GM19467 (cell line): ENCODE data around the gene JAZF1.

Experiments used
- ATAC-seq: cut with Tn5 transposase; IDR thresholded peaks from one replicate; pipeline ENCODE4 v1.9.1; 2021; ENCODE audit warnings: mild to moderate bottlenecking, moderate library complexity; ENCODE audit not compliant: unreplicated experiment

The JAZF1 gene

DNA sequence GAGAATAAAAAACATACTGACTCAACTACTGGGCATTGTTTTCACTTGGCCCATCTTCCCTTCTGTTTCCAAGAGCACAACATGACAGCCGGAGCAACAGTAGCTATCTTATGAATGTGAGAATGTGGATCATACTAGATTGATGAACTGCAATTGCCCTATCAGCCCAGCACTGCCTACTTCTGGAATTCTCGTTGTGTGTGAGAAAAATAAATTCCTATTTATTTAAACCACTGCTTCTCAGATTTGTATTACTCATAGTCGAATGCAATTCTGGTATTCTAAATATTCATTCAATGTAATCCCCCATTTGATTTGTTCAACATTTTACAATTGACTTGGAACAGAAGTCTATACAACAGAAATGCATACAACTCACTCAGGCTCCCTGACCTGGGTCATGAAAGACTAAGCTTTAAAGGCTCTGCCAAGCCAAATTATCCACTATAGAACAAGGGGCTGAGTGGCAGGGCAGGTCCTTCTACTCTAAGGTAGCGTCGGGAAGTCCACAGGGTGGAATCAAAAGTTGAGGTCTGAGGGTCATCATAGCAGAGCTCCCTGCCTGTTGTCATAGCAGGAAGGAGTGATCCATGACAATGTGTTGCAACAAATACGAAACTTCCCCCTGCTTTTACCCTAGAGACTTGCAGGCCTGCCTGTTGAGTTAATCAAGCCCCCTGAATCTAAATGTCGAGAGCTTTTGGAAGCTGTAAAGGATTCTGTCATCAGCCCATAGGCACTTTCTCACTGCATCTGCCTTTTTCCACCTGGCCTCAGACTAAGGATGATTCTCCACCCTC lies 12.4 kb upstream of the JAZF1 start:
- no peak for ATAC-seq

DNA sequence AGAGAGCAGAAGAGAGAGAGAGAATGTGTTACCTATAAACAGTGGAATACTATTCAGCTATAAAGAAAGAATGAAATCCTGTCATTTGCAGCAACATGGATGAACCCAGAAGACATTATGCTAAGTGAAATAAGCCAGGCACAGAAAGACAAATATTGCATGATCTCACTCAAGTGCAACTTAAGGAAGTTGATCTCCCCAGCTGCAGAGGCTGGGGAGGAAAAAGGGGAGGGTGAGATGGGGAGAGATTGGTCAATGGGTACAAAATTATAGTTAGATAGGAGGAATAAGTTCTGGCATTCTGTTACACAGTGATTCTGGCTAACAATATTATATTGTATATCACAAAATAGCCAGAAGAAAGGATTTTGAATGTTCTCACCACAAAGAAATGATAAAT lies 11.2 kb upstream of the JAZF1 start:
- no peak for ATAC-seq

DNA sequence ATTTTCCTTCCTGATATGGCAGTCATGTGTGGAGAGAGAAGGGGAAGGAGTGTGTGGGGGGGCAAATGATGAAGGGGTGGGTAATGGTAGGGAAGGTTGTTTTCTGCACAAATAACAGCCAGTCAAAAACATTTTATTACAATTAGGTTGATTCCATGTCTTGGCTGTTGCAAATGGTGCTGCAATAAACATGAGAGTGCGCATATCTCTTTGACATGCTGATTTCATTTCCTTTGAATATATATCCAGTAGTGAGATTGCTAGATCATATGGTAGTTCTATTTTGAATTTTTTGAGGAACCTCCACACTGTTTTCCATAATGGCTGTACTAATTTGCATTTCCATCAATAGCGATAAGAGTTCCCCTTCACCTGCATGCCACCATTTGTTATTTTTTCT lies 10.6 kb upstream of the JAZF1 start:
- ATAC-seq = no peak

DNA sequence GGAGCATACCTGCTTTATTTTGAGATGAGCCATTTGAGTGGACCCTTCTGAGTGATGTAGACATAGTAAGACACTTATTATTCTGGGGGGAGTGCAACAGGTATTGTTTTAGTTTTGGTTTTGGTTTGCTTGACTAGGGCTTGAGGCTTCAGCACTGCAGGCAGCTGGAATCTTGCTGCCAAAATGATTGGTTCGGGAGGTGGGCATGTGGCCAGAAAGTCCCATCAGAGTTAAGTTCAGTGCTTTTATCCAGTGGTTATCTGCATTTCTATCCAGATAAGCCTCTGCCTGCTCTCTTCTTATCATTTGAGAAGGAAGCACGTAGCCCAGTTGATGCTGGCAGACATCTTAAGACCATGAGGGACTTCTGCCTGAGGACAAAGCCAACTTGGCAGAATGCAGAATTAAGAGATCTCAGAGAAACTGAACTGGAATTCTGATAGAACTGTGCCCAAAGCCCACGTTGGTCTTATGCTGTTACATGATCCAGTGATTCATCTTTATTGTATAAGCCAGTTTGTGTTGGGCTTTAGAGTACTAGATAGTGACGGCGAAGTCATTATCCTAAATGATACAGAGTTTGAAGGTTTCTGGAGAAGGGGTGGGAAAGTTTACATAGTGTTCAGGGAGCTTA lies 9.6 kb upstream of the JAZF1 start:
- ATAC-seq = no peak

DNA sequence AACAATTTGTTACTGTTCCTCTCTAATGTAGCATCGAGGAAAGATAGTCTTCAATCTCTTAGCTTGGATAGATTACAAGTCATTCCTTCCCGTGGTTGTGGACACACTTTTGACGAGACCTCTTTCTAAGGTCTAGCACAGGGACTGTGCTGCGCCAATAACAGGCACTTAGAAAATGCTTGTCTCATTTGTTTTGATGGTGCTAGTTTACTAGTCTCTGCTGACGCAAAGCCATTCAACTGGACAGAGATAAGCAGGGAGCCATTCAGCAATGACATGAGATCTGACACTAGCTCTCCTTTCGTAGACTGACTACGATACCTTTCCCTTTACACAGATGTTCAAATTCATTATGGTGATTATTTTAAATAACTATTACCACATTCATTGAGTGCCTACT lies 6.4 kb upstream of the JAZF1 start:
- ATAC-seq = no peak

DNA sequence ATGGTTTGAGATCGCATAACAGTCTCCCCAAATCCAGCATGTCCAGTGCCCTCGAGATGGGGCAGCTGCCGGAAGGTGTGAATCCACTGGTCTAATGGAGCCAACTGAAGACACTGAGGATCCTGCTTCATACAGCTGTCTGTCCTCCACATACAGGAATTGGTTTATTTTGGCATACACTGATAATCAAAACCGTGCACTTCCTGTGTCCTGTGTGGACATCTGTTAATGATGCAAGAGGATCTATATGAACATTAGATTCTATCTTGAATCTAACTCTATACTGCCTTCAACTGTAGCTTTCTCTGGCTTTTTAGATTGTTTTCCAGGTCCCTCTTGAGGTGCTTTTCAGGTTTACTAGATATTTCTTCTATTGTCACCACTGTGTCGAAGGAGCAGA lies 3.0 kb upstream of the JAZF1 start:
- ATAC-seq = no peak

DNA sequence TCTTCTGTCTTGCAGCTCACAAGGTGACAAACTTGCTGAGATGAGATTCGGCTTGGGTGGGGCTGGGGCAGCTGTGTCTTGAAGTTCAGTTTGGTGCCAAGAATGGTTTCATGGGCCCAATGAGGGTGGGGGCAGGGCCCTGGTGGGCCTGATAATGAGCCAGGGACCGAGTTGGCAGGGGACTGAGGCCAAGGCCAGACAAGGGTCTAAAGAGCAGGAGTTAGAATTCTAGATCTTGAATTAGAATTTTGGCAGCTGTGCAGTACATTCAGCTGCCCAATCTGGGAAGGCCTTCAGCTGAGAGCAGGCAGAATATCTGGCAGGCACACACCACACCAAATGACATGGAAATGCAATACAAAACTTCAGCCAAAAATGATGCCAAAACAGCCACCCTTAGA lies 1.5 kb upstream of the JAZF1 start:
- no peak for ATAC-seq

DNA sequence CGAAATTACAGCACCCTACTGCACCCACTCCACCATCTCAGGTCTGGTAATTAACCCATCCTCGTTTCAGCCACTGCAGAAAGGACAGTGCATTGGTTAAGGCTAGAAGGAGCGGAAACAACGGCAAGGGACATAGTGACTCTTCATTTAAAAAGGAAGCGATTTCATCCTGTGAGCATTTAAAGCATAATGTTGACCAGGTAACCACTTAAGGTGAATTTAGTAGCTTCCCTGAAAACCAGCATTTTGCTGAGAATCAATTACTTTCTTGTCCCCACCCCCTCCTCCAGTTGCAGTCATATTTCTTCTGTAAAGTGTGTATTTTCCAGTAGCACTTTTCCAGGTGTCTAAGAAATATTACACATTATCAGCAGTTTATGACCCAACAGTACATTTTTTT lies 821 bp upstream of the JAZF1 start:
- ATAC-seq = no peak

DNA sequence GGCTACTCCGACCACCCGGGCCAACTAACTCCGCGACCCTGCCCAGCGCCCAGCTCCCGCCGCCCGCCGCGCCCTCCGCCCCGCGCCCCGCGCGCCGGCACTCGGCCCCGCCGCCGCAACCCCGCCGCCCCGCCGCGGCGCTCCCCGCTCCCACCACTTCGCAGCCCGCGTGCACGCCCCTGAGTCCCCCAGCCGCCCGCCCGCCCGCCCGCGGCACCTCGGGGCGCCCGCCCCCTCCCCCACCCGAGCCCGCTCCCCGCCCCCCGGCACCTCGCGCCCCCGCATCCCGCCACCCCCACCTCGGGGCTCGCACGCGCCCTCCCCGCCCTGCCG lies 598 bp downstream of the JAZF1 start:
- no peak for ATAC-seq

DNA sequence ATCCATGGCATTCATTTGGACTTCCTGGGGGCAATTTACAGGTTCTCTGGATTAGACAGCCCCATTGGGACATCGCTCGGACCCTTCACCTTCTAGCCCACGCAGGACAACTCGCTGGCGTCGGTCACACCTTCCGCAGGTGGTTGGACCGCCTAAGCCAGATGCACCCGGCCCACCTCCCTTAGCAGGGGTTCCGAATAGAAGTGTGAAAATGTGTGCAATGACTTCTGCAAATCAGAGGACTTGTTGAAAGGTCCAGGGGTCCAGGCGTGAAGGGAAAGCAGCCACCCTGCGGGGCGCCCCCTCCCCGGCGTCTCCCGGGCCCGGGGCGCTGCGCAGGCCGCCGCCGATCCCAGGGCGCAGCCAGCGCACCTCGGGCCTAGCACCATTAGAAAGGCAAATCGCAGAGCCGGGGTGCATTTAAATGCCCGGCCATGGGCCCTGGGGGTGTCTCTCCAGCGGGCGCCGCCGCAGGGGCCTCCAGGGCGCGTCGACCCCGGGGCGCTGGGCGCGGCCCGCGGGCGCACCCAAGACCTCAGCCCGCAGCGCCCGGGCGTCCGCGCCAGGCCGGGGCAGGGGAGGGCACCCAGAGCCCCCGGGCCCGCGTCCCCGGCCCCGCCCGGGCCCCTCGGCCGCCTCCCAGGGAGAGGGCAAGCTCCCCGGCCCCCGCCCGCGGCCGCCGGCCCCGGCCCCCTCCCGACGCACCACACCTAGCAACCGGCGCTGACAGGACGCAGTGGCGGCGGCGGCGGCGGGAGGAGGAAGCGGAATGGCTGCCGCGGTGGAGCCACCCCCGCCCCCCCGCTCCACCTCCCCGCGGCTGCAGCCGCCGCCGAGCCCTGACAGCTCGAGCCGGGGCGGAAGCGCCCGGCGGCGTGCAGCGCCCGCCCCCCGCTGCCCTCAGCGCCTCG lies 1.2 kb downstream of the JAZF1 start:
- peak; percentile 65 for ATAC-seq

DNA sequence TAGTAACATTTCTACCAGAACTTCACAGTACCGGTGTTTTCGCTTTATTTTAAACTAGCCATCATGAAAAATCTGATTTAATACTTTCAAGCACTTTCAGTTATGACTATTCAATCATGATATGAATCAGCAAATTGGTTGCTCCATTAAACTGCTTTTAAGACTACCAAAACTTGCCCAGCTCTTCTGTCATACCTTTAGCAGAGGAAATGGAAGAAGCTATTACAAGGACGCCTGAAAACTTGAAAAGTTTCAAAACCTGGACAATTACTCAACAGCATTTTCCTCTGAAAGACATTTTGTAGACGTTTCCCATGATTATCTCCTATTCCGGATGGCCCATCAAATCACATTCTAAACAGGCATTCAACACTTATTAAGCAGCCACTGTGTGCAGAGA lies 2.0 kb downstream of the JAZF1 start:
- no peak for ATAC-seq

DNA sequence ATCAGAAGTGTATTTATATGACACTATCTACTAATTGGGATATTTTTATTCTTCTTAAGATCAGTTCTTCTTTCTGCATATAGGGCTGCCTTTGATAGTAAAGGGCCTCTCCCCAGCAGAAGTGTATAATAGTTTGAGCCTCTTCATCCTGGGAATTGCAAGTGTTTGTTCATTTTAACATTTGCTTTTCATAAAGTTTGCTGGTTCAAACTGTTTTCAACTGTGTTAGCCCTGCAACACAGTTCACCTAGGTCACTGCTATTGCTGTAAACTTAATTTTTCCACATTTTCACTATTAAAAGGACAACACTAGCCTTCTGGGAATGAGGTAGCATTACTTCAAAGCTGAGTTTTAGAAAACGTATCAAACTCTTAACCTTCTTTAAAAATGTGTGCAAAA lies 2.8 kb downstream of the JAZF1 start:
- ATAC-seq = no peak

DNA sequence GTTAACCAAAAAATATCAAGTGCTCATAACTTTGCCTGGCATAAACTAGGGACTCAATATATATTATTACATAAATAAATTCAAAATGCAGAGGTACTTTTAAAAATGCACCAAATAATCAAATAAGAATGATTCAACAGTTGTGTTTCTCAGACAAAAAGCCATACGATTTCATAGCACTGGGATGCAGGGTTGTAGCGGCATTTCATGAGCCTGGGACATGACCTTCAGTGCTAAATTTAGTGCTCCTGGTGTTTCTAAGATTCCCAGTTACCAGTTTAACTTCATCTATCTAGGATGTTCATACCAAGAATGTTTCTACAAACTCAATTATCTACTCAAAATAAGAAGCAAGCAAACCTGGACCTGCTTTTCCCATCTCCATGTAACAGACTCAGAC lies 4.0 kb downstream of the JAZF1 start:
- ATAC-seq = no peak

DNA sequence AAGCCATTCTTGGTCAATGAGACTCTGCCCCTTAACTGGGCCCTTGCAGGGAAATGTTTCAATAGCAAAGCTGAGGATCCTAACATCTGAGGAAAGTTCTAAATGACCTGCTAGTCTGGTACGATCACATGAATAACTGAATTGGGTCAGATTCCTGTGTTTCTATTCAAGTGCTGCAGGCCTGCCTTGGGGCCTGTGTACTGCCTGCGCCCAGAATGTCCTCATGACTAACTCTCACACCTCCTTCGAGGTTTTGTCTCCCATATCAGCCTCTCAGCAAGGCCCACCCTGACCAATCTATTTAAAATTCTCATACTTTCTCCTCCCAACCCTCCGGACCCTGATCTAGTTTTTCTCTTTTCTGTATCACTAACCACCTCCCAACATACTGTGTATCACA lies 4.4 kb downstream of the JAZF1 start:
- no peak for ATAC-seq

DNA sequence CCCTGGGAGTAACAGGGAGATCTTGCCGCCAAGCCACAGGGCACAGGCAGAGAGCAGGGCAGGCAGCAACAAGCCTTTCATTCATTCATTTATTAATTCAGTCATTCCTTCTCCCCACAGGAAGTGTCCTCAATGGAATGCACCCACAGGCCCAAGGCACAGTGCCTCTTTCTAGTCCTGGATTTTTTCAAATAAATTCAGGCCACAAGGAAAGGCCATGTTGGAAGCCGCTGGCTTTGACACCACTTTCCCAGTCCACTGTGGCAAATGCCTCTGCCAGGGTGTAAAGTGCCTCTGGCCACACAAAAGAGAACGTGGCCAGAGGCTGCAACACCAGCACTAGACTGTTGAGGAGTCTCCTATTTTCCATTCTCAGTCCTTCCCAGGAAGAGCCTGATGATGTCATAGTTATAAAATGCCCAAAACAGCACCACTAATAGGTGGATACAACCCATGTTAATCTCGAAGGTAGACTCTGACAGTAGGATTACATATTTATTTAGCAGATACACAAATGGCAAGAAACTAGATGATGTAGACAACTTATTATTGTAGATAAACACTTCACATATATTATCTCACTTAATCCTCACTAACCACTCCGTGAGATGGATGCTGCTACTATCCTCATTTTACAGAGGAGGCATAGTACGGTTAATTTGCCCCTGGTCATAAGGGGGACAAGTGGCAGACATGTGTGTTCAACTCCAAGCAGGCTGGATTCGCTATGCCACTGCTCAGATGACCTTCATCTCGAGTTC lies 5.5 kb downstream of the JAZF1 start:
- ATAC-seq = no peak

DNA sequence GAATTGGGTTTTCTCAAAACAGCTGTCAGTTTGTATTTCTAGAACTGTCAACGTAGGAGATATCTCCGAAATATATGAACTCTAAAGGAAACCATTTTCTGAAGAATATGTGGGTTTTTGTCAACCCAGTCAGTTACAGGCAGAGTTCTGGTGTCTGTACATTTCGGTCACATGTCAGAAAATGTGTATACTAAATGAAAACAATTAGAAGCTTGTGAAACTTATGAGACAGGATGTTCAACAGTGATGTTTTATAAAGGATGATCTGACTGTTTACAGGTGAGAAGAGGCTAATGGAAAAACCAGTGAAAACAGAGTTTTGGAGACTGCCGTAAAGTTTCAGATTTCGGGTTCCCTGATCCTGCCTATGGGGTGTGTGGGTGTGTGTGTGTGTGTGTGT lies 6.2 kb downstream of the JAZF1 start:
- no peak for ATAC-seq

DNA sequence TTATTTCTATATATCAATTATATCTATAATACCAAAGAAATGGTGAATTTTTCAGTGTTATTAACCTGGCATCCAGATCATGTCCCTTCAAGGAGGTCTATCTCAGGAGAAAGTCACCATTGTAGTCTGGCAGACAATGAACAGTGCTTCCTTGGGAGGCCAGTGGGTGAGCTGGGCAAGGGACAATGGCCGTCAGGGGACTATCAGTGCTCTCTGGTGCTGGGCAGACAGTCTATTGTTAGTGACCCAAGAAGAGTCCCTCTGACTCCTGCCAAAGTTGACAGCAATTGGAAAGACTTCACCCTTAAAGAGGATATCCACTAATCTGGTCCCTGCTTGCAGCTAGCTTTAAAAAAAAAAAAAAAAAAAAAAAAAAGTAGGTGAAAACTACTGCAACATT lies 7.1 kb downstream of the JAZF1 start:
- no peak for ATAC-seq

DNA sequence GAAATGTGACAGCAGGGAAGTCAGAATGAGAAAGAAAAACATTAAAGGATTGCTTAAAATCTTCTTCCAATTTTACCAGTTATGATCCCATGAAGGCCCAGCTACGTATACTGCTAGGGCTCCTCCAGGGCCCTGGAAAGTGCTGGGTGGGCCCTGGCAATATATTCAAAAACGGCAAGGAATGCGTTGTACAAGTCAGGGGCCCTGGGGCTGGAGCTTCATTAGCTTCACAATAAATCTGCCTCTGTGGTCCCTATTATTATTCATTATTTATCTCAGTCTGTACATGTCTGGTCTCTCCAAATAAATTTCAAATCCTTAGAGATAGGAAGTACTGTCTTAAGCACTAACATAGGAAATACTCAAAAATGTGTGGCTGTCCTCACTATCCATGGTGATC lies 7.6 kb downstream of the JAZF1 start:
- ATAC-seq = no peak

DNA sequence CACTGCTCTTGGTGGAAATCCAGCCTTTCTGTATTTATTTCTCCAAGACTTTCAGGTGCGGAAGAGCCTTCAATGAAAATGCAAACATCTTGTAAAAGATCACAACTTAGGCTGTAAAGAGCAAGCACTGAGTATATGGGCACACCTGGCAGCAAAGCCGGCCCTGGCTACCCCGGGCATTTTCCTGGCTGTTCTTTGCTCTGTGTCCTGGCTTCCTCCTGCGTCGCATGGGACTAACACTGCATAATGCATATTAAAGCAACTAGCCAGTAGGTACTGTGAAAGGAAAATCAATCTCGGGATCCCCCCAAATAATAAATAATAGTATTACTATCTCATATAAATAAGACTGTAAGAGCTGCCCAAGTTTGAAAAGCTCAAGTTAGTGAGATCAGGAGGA lies 9.9 kb downstream of the JAZF1 start:
- no peak for ATAC-seq

DNA sequence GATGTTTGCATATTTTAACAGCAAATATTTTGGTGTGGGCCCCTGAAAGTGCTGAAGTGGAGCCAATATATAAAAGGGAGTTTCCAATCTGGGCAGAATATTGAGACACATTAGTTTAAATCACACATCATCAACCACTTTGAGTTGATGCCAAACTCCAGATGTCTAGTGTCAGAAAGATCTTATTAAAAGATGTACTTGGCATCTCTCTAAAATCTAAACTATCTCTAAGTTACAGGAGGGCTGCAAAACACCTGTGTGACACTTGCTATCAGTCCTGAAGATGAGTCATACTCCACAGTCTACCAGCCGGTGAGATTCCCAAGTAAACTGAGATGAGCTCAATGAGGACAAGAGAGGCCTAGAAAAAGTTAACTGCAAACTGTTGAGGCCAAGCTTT lies 11.4 kb downstream of the JAZF1 start:
- ATAC-seq = no peak
